CD4-positive, alpha-beta T cell treated with Interleukin-12 subunit alpha and Interleukin-12 subunit beta, for 1 hour (primary cell): ENCODE data around the gene BRMS1.

ENCODE experiments used
- DNase-seq: peaks from one replicate; pipeline ENCODE4 v3.0.0-alpha.2; 2020

Gene BRMS1

GRCh38 chr11:66336234-66337102 is 8.4 kb downstream of the BRMS1 start, which contains the start of gene RIN1:
TSS of gene RIN1 (minus strand) at chr11:66336434. CDS start at chr11:66336402, 32 bp downstream.
- peak; percentile 54 for DNase-seq

DNA sequence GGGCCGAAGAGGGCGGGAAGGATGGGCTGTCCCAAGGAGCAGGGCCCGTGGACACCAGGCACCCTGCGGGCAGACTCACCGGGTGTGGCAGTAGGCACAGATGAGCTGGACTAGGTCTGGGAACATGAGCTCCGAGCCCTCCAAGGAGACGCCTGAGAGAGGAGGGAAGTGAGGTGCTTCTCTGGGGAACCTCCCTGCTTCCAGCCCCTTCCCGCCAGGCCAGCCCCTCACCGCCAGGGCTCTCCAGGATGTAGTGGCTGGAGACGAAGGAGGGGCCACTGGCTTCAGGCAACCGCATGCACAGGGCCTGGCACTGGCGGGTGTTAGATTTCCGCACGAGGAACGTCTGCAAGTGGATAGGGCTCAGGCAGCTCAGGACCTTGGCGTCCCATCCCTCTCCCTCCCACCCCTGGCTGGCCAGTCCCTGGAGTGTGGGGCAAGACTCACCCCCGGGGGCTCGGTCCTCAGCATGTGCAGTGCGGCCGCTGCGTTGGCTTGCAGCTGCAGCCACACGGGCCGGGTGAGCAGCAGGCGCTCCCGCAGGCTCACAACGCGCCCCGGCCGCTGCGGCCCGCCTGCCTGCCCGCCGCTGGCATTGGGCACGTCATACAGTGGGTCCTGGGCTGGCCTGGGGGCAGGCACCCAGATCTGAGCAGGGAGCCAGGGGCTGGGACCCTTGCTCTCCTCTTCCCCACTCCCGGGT is 9.2 kb downstream of the BRMS1 start:
- no peak for DNase-seq

GRCh38 chr11:66334605-66335442 is 10.1 kb downstream of the BRMS1 start:
- no peak for DNase-seq

DNA sequence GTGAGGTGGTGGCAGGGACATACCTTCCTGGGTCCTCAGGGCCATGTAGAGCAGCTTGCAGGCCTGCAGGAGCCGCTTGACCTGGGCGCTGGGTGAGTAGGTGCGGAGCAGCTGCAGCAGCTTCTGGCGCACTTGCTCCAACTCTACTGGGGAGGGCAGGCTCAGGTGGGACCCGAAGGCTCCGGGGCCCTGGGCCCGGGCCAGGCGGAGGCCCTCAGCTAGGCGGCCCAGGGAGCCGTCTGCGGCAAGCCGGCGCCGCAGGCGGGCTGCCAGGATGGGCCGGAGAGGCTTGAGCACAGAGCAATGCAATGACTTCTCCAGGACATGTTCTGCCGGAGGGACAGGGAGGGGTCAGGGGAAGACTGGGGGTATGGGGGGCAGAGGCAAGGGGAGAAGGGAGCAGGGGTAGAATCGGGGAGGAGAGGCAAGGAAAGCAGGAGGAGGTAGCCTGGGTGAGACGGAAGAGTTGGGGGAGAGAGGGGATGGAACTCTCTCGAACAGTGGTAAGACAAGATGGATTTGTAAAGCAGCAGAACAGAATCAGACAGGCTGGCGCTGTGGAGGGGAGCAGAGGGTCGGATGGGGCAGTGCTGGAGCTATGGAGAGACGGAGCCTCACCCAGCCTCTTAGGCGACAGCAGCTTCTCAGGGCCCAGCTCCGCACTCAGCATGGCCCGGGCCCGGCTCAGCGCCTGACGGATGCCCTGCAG is 10.9 kb downstream of the BRMS1 start:
- no peak for DNase-seq

- DNase-seq: no peak
Measured at GRCh38 chr11:66333220-66333877, 11.6 kb downstream of the BRMS1 start.

DNA sequence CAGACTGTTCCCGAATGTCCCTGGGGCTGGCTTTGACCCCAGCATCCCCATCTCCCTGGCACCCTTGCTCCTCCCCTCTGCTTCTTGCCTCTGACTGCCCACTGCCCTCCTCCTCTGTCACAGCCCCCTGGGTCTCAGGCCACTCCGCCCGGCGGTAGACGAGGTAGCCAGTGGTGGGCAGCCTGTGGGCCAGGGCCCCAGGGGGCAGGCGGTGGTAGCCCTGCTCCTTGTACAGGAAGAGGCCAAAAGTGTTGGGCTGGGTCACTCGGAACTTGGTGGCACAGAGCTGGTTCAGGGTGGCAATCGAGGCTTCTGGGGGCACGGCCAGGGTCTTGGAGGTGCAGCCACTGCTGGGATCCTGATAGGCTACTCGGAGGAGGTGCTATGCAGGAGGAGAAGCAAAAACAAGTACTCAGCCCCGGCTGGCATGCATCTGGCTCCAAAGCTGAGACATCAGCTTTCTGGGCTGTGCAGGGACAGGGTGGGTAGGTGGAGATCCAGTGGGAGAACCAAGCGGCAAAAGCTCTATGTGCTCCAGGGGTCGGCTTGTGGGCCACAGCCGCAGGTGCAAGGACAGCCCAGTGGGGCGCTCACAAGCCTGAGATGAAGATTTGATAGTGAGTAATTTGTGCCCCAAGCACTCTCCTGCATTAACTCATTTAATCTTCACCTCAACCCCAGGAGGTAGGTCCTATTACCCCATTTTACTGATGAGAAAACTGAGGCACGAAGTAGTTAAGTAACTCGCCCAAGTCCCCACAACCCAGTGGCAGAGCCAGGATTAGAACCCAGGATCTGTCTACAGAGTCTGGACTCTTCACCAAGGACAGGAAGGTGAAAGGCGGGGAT is 12.3 kb downstream of the BRMS1 start:
- DNase-seq: no peak

- no peak for DNase-seq
Measured at GRCh38 chr11:66331542-66332370, 13.1 kb downstream of the BRMS1 start.

- no peak for DNase-seq
Measured at GRCh38 chr11:66330931-66331330, 14.0 kb downstream of the BRMS1 start.

- DNase-seq: no peak
Measured at GRCh38 chr11:66329165-66329673, 15.7 kb downstream of the BRMS1 start.

- DNase-seq: peak; percentile 86
Measured at GRCh38 chr11:66328302-66329144, 16.4 kb downstream of the BRMS1 start.

GRCh38 chr11:66328031-66328301 is 16.9 kb downstream of the BRMS1 start:
- DNase-seq: peak; percentile 65

GRCh38 chr11:66327171-66328030 is 17.5 kb downstream of the BRMS1 start:
- DNase-seq: no peak

DNA sequence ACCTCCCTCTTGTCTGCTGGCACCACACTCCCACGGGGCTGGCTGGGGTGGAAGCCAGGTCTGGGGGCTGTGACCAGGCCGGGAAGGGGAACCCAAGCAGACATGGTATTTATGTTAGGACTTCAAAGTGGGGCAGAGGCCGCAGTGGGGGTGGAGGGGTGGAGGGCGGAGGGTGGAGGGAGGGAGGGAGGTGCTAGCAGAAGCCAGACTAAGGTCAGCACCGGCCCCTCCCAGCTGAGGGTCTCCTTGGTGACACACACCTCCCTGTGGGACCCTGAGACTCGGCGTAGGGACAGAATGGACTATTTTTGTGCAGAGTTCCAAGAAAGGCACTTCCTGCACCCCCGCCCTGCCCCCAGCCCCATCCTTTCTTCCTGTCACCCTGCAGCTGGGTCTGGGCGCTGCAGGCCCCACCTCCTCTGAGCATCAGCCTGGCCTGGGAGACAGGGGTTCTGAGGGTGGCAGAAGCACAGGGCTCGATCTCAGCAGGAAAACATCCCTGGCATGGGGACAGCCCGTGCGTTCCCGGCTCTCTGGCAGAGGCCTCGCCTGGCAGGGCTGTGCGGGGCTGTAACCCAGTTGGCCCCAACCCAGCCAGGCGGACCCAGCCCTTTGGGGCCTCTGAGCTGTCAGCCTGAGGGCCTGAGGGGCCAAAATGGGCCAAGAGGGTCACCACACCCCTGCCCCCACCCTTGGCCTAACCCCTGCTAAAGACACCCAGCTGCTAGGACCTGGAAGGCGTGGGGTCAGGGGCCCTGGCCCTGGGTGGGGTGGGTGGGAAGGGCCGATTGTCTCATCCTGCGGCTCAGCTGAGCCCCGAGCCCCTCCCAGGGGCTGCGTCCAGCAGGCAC is 18.4 kb downstream of the BRMS1 start:
- peak; percentile 35 for DNase-seq

- no peak for DNase-seq
Measured at GRCh38 chr11:66325263-66325671, 19.6 kb downstream of the BRMS1 start.

DNA sequence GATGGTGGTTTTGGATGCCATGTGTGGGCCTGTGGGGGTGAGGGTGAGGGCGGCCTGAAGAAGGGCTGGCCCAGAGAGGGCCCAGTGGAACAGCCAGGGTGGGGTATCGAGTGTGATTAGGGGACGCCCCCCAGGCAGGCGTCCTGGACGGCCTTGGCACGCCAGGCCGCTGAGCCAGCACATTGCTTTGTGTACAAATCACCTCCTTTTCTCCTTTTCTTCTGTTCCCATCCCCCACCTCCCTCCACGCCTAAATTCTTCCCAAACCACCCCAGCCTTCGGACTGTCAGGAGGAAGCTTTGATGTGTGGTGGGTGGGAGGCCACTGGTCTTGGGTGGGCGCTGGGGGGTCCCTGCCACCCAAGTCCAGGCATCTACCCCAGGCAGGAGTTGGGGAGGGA is 20.2 kb downstream of the BRMS1 start:
- DNase-seq: no peak

GRCh38 chr11:66323684-66324083 is 21.2 kb downstream of the BRMS1 start:
- no peak for DNase-seq
